Measurements from ENCODE around the gene APCS.

APCS gene, protein sequence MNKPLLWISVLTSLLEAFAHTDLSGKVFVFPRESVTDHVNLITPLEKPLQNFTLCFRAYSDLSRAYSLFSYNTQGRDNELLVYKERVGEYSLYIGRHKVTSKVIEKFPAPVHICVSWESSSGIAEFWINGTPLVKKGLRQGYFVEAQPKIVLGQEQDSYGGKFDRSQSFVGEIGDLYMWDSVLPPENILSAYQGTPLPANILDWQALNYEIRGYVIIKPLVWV

GRCh38 chr1:159587461-159587951 lies at the start of gene APCS:
APCS (plus strand) TSS chr1:159587826; CDS start chr1:159587922, 96 bp downstream.
- DNase-seq (ENCODE audit: low read depth in 2 of 2): no peak

GRCh38 chr1:159548126-159548525 lies 39.5 kb upstream of the APCS start:
- no peak for DNase-seq (ENCODE audit: low read depth in 2 of 2)

DNA sequence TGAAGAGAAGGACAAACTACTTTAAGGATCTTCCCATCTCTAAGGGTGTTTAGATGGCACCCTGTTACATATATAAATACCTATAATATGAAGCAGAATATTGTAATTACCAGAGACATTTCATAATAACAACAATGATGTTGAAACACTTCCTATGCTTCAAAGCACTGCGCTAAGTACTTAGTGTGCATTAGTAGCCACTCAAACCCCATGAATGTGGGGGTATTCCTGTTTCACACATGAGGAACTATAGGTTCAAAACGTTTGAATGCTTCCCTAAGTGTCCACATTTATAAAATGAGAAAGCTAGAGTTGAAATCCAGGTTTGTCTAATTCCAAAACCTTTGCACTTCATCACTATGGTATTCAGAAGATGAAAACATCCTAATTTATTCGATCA lies 33.4 kb upstream of the APCS start:
- no peak for DNase-seq (ENCODE audit: low read depth in 2 of 2)

DNA sequence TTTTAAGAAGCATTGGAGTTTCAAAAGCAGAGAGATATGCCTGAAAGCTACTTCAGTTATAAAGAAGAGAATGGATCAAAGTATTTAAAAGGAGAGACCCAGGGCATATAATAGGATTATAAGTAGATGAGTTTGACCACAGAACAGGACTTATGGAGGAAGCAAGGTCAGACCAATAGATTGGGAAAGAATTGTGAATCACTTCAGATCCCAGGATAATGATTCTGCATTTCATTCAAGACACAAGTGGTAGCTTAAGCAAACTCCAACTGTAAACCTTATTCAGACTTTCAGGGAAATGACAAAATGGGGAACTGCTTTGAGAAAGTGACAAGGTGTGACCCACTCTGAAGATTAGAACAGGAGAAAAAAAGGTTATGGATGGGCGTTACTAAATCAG lies 32.9 kb upstream of the APCS start:
- no peak for DNase-seq (ENCODE audit: low read depth in 2 of 2)

- no peak for DNase-seq (ENCODE audit: low read depth in 2 of 2)
Observed at GRCh38 chr1:159556931-159557369, 30.7 kb upstream of the APCS start.

- DNase-seq (ENCODE audit: low read depth in 2 of 2): no peak
Observed at GRCh38 chr1:159560599-159560998, 27.0 kb upstream of the APCS start.

GRCh38 chr1:159561497-159561896 lies 26.1 kb upstream of the APCS start:
- DNase-seq (ENCODE audit: low read depth in 2 of 2): no peak

DNA sequence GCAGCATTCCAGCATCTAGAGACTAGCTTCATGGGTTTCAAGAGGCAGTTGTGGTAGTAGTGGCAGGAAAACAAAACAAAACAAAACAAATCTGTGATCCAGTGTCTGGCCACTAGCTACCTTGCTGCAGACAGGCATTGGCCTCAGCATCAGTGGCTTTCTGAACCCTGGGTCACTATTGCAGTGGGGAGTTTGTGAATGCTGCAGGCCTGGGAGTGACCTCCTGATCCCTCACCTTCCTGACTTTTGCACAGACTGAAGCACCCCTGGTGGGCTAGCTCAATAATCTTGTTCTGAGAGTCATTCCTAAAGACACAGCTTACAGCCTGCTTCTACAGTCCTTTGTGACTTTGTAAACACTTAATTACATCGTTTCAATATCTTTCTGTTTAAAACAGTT lies 24.9 kb upstream of the APCS start:
- no peak for DNase-seq (ENCODE audit: low read depth in 2 of 2)

GRCh38 chr1:159577446-159577845 lies 10.2 kb upstream of the APCS start:
- no peak for DNase-seq (ENCODE audit: low read depth in 2 of 2)

DNA sequence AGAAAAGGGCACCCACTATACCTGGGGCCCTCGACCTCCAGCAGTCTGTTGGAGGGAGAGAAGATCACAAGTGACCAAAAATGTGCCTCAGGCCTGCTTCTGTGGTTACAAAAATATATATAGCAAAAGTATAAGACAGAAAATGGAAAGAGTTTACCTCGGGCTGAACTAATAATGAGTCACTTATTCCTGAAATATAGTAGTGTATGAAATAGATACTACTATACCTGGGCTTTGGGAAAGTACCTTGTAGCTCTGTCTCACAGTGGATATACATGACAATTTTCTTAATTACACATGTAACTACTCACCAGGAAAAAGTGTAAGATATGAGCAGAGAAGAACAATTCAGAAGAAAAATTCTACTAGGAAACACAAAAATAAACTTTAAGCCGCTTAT lies 7.3 kb upstream of the APCS start:
- DNase-seq (ENCODE audit: low read depth in 2 of 2): no peak

DNA sequence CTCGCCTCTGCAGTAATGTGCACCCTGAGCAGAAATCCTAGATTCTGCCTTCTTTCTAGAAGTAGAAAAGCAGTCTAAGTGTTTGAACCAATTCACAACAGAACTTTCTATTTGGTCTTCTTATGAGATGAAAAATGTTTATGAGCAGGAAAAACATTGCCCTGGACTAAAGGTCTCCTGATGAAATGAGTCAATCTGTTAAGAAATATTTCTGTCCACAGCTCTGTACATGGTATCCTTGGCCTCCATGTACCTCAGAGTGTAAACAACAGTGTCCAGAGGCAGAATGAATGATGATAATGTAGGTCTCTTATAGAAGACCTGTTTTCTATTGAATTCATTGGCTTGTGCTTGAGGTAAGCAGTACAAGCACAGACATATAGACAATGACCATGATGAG lies 6.2 kb upstream of the APCS start:
- no peak for DNase-seq (ENCODE audit: low read depth in 2 of 2)

GRCh38 chr1:159584536-159584935 lies 3.1 kb upstream of the APCS start:
- no peak for DNase-seq (ENCODE audit: low read depth in 2 of 2)

- DNase-seq (ENCODE audit: low read depth in 2 of 2): no peak
Observed at GRCh38 chr1:159591981-159592380, 4.4 kb downstream of the APCS start.

DNA sequence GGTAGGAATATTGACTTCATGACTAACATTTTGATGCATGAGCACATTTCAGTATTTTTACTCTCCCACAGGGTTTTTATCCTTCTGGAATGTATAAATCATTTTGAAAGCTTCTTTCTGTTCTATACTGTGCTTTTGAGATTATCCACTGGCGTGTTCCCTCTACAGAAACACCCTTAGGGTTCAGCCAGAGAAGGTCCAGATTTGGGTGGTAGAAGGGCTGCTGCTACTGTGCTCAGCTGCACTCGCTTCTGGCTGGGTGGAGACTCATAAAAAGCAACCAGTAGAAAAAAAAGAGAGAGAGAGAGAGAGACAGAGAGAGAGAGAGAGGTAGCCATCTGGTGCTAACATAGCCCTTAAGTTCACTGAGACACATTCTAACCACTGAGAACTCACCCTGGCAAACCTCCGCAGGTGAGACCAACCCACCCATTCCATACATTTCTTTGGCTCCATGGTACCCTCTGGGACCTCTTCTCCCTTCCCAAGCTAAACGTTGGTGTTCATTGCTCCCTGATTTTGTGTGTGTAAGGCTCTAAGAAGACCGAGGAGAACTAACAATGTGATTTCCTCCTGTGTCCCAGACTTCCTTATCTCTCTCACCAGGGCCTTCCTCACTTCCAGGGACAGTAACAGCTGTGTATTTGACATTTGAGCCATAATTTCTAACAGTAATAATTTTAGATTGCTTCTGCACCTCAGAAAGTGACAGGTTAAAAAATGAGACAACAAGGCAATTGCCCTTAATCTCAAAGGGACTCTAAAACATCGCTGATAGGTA lies 7.2 kb downstream of the APCS start:
- no peak for DNase-seq (ENCODE audit: low read depth in 2 of 2)

DNA sequence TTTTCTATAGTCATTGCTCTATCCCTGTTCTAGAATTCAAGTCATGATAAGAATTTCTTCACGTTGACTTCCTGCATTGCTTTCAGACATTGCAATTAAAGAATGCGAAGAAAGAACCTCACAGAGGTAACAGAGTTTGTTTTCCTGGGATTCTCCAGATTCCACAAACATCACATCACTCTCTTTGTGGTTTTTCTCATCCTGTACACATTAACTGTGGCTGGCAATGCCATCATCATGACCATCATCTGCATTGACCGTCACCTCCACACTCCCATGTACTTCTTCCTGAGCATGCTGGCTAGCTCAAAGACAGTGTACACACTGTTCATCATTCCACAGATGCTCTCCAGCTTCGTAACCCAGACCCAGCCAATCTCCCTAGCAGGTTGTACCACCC lies 10.6 kb downstream of the APCS start:
- no peak for DNase-seq (ENCODE audit: low read depth in 2 of 2)

- no peak for DNase-seq (ENCODE audit: low read depth in 2 of 2)
Observed at GRCh38 chr1:159600894-159601293, 13.3 kb downstream of the APCS start.

DNA sequence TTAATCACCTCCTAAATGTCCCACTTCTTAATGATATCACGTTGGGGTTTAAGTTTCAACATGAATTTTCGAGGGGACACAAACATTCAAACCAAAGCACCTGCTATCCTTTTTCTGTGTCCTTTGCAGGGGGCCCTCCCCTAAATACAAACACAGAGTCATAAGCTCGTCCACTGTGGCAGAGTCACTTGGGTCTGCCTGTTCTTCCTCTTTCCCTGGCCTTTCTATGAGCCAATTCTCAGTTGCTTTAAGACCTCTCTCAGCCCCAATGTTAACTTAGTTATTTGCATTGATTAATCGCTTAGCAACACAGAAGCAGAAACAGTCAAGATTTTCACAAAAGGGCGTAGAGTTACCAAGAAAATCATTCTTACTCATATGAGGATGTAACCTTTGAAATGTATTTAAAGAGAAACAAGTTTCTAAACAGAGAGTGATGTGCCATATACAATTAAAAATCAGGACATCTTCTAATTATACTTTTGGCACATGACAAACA lies 14.9 kb downstream of the APCS start:
- no peak for DNase-seq (ENCODE audit: low read depth in 2 of 2)

DNA sequence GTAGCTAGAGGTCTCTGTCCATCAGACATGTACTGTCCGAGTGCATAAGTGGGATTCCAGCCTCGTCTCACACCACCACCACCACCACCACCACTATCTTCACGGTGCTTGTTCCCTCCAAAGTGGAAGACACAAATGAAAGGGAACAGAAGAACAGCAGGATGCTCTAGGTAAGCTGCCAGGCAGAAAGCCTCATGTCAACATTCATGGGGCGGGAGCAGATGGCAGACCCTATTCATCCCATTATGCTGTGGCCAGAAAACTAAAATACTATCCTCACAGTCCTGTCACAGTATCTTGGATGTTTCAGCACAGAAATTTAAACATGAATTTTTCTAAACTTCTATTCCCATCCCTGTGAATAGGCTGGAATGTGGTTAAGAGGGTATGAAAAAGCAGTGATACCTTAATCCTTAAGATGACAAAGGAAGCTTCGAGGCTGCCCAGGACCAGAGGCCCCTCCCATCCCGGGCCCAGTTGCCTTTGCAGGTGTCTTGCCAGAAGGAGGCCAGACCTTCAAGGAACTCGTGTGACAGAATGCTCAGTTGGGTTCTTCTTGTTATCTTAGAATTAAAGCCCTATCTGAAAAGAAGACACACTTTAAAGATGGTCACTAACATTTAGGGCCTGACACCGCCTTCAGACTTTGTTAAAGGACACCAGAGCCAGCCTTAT lies 24.7 kb downstream of the APCS start:
- no peak for DNase-seq (ENCODE audit: low read depth in 2 of 2)

DNA sequence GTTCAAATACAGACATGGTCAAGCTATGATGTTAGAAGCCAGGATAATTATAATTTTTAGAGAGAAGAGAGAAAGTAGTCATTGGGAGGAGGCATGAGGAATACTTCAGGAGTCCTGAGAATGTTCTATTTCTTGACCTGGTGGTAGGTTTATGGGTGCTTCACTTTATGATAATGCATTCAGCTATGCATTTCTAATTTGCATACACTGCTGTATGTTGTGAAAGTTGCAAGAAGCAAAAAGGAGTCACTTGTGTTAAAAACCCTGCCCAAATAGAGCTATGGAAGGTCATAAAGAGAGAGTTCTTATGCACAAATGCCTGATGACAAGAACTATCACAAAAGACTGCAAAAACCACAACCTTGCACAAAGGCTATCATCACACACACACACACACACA lies 45.3 kb downstream of the APCS start:
- no peak for DNase-seq (ENCODE audit: low read depth in 2 of 2)
